ENCODE data around the gene TSN.
"Not testable (repeated sequence)": the region's sequence is repeated elsewhere in the genome, so short reads cannot be mapped to it uniquely, and the experiment has no call there.

DNA sequence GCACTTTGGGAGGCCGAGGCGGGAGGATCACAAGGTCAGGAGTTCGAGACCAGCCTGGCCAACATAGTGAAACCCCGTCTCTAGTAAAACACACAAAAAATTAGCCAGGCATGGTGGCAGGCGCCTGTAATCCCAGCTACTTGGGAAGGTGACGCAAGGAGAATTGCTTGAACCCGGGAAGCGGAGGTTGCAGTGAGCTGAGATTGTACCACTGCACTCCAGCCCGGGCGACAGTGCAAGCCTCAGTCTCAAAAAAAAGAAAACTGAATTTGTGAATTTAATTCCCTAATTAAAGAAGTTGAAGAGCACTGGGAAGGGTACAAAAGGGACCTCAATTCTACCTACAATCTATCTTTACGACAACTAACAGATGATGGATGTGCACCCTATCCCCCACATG is 20.9 kb upstream of the TSN start:
- TF ChIP-seq CTCF (IDR thresholded peaks at IDR 0.05 in 2 of 3, conservative IDR thresholded peaks at IDR 0.05 in 1 of 3; ENCODE audit: control insufficient read depth in 2 of 3, extremely low read depth in 1 of 3, insufficient read depth in 1 of 3, low read depth in 3 of 3, low read length in 3 of 3); RELB (IDR thresholded peaks at IDR 0.05; ENCODE audit: low read depth): not testable (repeated sequence)
